Hepatocyte (in vitro differentiated cells): ENCODE data around the gene FOSL1. TPM values are rescaled to one million over a fixed set of nuclear protein-coding genes. Genes with fewer than 3 reads are reported as not detected.
A peak's percentile ranks its signal among the peaks of the same experiment; 100 is the strongest.

Source experiments
- DNase-seq: peaks from one replicate; pipeline ENCODE4 v3.0.0-alpha.2; 2016; ENCODE audit warnings: low spot score
- H2AFZ ChIP-seq: fragments of 200-600 bp; sonication (generic); 2 replicates; pipeline ENCODE4 v1.6.0; 2016; ENCODE audit warnings: antibody characterized with exemption, mild to moderate bottlenecking
- H3K27ac ChIP-seq: fragments of 200-600 bp; sonication (generic); 2 replicates; pipeline ENCODE4 v1.5.1; 2016; ENCODE audit warnings: mild to moderate bottlenecking
- H3K27me3 ChIP-seq: fragments of 200-600 bp; sonication (generic); 2 replicates; pipeline ENCODE4 v1.6.1; 2016
- H3K36me3 ChIP-seq: fragments of 200-600 bp; sonication (generic); replicated peaks from 2 replicates; pipeline ENCODE4 v1.5.1; 2016; ENCODE audit warnings: low read depth; ENCODE audit not compliant: insufficient read depth
- H3K4me1 ChIP-seq: fragments of 200-600 bp; sonication (generic); 2 replicates; pipeline ENCODE4 v1.5.1; 2016; ENCODE audit warnings: mild to moderate bottlenecking, moderate library complexity; ENCODE audit not compliant: insufficient read depth
- H3K4me2 ChIP-seq: fragments of 200-600 bp; sonication (generic); 2 replicates; pipeline ENCODE4 v1.6.0; 2016
- H3K4me3 ChIP-seq: fragments of 200-600 bp; sonication (generic); 2 replicates; pipeline ENCODE4 v1.5.1; 2016; ENCODE audit warnings: mild to moderate bottlenecking
- H3K79me2 ChIP-seq: fragments of 200-600 bp; sonication (generic); 2 replicates; pipeline ENCODE4 v1.6.0; 2017; ENCODE audit warnings: mild to moderate bottlenecking
- H3K9me2 ChIP-seq: fragments of 200-600 bp; sonication (generic); replicated peaks from 2 replicates; pipeline ENCODE4 v1.6.0; 2017; ENCODE audit warnings: mild to moderate bottlenecking; ENCODE audit not compliant: insufficient read depth
- H3K9me3 ChIP-seq: fragments of 200-600 bp; sonication (generic); 2 replicates; pipeline ENCODE4 v1.5.1; 2016; ENCODE audit warnings: low read depth, mild to moderate bottlenecking
- H4K20me1 ChIP-seq: fragments of 200-600 bp; sonication (generic); 2 replicates; pipeline ENCODE4 v1.6.0; 2016; ENCODE audit warnings: mild to moderate bottlenecking; ENCODE audit not compliant: insufficient read depth, poor library complexity, severe bottlenecking
- CTCF ChIP-seq: fragments of 200-600 bp; sonication (generic); IDR thresholded peaks from 2 replicates; pipeline ENCODE4 v1.5.1; 2016; ENCODE audit warnings: antibody characterized with exemption, mild to moderate bottlenecking; ENCODE audit not compliant: poor library complexity
- EZH2 ChIP-seq: fragments of 200-600 bp; sonication (generic); IDR thresholded peaks from 2 replicates; pipeline ENCODE4 v1.6.1; 2016; ENCODE audit warnings: antibody characterized with exemption, mild to moderate bottlenecking, borderline replicate concordance
- EZH2phosphoT487 ChIP-seq: fragments of 200-600 bp; sonication (generic); IDR thresholded peaks from one replicate; pipeline ENCODE4 v1.6.1; 2018; ENCODE audit warnings: antibody characterized with exemption, mild to moderate bottlenecking, low read depth, moderate library complexity; ENCODE audit not compliant: unreplicated experiment, severe bottlenecking
- WGBS: methylation state at CpG from one replicate; pipeline ENCODE4 v1.1.6; 2016; ENCODE audit warnings: low lambda C conversion rate; ENCODE audit errors: missing lambda C conversion rate; 5-methylcytosine and 5-hydroxymethylcytosine counted together
- polyA plus RNA-seq: library from polyadenylated mRNA; unstranded; fragments of >200 nt; fragmentation: Nextera tagmentation; extraction: Ambion mirVana; gene quantifications from 2 replicates; pipeline ENCODE4 v1.2.1, GENCODE V29; 2016
- total RNA-seq: library from RNA; depleted of rRNA; stranded (reverse); fragments of >200 nt; gene quantifications from 2 replicates; pipeline ENCODE4 v1.2.3, GENCODE V29; 2014

The FOSL1 gene
- total and polyA plus RNA-seq, 2 experiments from 2014 or later = 4.5 to 16.5 TPM

DNA sequence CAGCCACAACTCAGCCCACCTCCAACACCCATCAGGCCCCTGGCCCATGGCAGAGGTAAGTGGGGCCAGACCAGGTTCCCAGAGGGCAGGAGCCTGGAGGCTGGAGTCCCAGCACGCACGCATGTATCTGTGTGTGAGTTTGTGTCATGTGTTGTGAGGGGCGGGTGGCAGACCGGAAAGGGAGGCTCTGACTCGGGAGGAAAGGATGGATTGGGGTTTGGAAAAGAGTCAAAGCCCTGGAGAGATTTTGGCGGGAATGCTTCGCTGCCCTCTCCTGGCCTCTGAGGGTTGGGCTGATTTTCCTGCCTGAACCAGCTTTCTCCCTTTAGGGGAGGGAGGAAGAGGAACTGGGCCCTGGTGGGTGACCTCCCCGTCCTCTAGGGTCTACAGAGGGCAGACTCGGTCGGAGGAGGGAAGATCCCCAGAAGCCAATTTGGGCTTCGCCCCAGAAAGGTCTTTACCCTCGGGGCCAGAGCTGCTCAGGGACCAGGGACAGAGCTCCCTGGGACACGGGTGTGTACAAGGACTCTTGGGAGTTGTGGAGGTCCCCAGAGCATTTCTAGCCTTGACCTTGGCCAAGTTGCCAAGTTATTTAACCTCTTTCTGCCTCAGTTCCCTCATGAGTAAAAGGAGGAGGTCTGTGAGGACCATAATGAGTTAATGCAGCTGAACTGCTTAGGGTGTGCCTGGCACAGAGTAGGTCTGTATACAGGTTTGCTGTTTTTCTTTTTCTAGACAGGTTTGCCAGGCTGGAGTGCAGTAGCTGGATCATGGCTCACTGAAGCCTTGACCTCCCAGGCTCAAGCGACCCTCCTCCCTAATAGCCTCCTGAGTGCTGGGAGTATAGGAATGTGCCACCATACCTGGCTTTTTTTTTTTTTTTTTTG, 11.7 kb upstream of the FOSL1 start:
- H3K27ac ChIP-seq = no peak overlapping the region
- no peaks in the 10 kb centered on the region for H4K20me1 ChIP-seq
- no peak overlapping the region for H2AFZ ChIP-seq
- no peaks in the 10 kb centered on the region for H3K9me2 ChIP-seq
- no peaks in the 10 kb centered on the region for H3K36me3 ChIP-seq
- TF ChIP-seq EZH2 (no peak), EZH2phosphoT487 (no peak), CTCF (peak; percentile 28)
- 32% methylated on average over 14 of the region's 14 CpGs for WGBS
- no peak overlapping the region for H3K4me3 ChIP-seq
- peaks cover 3% of the 10 kb centered on the region for H3K79me2 ChIP-seq
- no peaks in the 10 kb centered on the region for H3K9me3 ChIP-seq
- H3K27me3 ChIP-seq = no peaks in the 10 kb centered on the region
- H3K4me1 ChIP-seq = peaks cover 24% of the 10 kb centered on the region
- no peak overlapping the region for H3K4me2 ChIP-seq
- peak; percentile 68 for DNase-seq

DNA sequence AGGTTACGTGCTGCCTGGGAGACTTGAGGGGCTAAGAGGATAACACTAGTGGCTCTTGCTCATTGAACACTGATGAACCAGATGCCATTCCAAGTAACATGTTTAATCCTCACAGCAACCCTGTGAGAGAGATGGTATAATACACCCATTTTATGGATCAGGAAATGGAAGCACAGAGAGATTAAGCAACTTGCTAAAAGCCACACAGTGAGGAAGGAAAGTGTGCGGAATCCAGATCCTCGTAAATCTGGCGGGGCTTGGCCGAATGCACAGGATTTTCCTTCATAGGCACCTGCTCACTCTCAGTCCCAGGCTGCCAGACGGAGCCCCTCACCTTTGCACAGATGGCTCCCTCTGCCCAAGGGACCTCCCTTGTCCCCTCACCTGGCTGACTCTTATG, 7.7 kb upstream of the FOSL1 start:
- Histone ChIP-seq H3K27me3 (no peaks in the 10 kb centered on the region), H3K4me2 (no peak overlapping the region), H3K36me3 (no peaks in the 10 kb centered on the region), H3K27ac (no peak overlapping the region), H4K20me1 (no peaks in the 10 kb centered on the region), H3K9me3 (no peaks in the 10 kb centered on the region), H2AFZ (no peak overlapping the region), H3K4me3 (no peak overlapping the region), H3K4me1 (peaks cover 4% of the 10 kb centered on the region), H3K79me2 (no peaks in the 10 kb centered on the region), H3K9me2 (no peaks in the 10 kb centered on the region)
- TF ChIP-seq CTCF (no peak), EZH2phosphoT487 (no peak), EZH2 (no peak)
- WGBS = 77% methylated on average over 6 of the region's 6 CpGs
- DNase-seq = no peak

DNA sequence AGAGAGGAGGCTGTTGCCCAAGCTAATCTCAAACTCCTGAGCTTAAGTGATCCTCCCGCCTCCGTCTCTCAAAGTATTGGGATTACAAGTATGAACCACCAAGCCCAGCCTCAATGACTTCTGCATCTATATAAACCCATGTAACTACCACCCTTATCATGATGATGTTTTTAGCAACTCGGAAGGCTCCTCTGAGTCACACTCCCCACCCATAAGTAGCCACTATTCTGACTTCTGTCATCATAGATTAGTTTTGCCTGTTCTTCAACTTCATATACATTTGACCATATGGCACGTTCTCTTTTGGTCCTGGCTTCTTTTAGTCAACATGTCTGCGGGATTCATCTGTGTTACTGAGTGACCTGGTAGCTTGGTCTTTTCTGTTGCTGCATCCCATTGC, 6.4 kb upstream of the FOSL1 start:
- Histone ChIP-seq H2AFZ (no peak overlapping the region), H3K36me3 (no peaks in the 10 kb centered on the region), H3K79me2 (no peaks in the 10 kb centered on the region), H3K27ac (no peak overlapping the region), H3K4me2 (no peak overlapping the region), H3K4me3 (no peak overlapping the region), H4K20me1 (no peaks in the 10 kb centered on the region), H3K9me2 (no peaks in the 10 kb centered on the region), H3K27me3 (peaks cover 1% of the 10 kb centered on the region), H3K4me1 (peaks cover 2% of the 10 kb centered on the region), H3K9me3 (no peaks in the 10 kb centered on the region)
- DNase-seq = no peak
- TF ChIP-seq CTCF = no peak
- no peak for TF ChIP-seq EZH2phosphoT487
- TF ChIP-seq EZH2 = no peak
- 88% methylated on average over 5 of the region's 5 CpGs for WGBS
